ENCODE data around the gene KRTAP10-6. TPM values are rescaled to one million over a fixed set of nuclear protein-coding genes. Genes with fewer than 3 reads are reported as not detected.

Gene KRTAP10-6, protein sequence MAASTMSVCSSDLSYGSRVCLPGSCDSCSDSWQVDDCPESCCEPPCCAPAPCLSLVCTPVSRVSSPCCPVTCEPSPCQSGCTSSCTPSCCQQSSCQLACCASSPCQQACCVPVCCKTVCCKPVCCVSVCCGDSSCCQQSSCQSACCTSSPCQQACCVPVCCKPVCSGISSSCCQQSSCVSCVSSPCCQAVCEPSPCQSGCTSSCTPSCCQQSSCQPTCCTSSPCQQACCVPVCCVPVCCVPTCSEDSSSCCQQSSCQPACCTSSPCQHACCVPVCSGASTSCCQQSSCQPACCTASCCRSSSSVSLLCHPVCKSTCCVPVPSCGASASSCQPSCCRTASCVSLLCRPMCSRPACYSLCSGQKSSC
- total RNA-seq = not detected

DNA sequence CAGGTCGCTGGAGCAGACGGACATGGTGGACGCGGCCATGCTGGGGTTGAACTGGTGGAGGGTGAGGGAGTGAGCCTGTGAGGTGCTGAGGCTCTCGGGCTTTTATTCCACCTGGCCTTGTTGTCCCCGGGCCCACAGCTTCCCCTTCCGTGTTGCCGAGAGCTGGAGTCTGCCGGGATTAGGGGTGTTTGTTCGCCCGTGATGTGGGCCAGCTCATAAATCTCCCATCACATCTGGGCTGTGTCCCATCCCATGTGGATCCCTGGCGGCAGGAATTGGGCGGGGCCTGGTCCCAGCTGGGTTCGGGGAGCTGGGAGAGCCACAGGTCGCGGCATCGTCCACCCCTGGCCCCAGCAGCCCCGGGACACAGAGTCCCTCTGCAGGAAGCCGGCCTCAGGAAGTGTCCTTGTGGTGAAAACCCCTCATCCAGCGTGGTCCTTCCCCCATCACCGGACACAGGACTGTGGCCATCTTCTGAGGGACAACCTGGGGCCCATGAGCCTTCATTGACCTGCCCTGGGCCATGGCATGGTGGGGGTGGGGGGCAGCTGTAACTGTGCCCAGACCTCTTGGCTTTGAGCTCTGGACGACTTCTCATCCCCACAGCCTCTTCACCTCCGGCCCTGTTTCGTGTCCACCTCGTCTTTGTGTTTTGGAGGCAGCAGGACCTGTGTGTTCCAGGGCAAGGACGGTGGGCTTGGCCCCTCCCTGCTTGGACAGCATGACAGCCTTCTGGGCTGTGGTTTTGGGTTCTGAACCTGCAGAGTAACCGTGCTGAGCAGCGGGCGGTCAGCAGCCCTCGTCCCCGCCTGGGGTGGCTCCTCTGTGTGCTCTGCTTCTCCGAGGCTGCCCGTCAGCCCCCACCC is at the start of gene KRTAP10-6:
Gene KRTAP10-6, minus strand, starts transcription at position 60 of the 866 bp plus-strand sequence. Its CDS starts 21 bp downstream, at position 39.

DNA sequence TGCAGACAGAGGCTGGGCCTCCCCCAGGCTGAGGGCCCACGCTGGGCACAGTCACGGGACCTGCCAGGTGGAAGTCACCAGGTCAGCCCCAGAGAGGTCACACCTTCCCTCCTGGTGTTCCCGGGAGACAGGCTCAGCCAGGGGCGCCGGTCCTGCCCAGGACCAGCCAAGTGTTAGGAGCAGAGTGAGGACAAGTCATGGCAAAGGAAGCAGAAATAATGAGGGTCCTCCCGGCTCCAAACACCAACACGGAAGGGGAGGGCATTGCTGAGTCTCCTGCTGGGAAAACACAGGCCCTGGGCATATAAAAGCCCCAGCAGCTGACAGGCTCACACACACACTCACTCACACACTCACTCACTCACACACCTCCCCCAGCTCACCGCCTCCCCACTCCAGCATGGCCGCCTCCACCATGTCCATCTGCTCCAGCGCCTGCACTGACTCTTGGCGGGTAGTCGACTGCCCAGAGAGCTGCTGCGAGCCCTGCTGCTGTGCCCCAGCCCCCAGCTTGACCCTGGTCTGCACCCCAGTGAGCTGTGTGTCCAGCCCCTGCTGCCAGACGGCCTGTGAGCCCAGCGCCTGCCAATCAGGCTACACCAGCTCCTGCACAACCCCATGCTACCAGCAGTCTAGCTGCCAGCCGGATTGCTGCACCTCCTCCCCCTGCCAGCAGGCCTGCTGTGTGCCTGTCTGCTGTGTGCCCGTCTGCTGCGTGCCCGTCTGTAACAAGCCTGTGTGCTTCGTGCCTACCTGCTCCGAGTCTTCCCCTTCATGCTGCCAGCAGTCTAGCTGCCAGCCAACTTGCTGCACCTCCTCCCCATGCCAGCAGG is 44.9 kb upstream of the KRTAP10-6 start, which contains the start of gene KRTAP10-10:
Gene KRTAP10-10, plus strand, starts transcription at position 339 of the 833 bp plus-strand sequence. Its CDS starts 62 bp downstream, at position 401.

DNA sequence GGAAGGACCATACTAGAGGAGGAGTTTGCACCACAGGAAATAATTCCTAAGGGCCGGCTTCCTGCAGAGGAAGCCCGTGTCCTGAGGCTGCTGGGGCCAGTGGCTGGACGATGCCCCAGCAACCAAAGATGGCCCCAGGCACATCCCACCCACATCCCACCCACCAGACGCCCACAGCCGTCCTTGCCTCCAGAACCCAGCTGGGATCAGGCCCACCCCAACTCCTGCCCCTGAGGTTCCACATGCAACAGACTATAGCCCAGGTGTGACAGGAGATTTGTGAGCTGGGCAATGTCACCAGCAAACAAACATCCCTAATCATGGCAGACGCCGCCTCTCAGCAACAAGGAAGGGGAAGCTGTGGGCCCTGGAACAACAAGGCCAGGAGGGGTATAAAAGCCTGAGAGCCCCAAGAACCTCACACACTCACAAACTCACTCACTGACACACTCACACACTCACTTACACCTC is 34.4 kb upstream of the KRTAP10-6 start, which contains the start of gene KRTAP10-9:
Gene KRTAP10-9, plus strand, starts transcription at position 421 of the 471 bp plus-strand sequence. CDS start 79 bp downstream, outside the sequence.

DNA sequence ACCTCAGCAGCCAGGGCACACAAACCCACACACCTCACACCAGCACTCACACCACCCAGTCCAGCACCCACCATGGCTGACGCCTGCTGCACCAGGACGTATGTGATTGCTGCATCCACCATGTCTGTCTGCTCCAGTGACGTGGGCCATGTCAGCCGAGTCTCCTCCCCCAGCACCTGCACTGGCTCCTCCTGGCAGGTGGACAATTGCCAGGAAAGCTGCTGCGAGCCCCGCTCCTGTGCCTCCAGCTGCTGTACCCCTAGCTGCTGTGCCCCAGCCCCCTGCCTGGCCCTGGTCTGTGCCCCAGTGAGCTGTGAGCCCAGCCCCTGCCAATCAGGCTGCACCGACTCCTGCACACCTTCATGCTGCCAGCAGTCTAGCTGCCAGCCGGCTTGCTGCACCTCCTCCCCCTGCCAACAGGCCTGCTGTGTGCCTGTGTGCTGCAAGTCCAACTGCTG is 19.8 kb upstream of the KRTAP10-6 start, which contains the start of gene KRTAP10-8:
Gene KRTAP10-8, plus strand, starts transcription at position 51 of the 458 bp plus-strand sequence. Its CDS starts 22 bp downstream, at position 73.

DNA sequence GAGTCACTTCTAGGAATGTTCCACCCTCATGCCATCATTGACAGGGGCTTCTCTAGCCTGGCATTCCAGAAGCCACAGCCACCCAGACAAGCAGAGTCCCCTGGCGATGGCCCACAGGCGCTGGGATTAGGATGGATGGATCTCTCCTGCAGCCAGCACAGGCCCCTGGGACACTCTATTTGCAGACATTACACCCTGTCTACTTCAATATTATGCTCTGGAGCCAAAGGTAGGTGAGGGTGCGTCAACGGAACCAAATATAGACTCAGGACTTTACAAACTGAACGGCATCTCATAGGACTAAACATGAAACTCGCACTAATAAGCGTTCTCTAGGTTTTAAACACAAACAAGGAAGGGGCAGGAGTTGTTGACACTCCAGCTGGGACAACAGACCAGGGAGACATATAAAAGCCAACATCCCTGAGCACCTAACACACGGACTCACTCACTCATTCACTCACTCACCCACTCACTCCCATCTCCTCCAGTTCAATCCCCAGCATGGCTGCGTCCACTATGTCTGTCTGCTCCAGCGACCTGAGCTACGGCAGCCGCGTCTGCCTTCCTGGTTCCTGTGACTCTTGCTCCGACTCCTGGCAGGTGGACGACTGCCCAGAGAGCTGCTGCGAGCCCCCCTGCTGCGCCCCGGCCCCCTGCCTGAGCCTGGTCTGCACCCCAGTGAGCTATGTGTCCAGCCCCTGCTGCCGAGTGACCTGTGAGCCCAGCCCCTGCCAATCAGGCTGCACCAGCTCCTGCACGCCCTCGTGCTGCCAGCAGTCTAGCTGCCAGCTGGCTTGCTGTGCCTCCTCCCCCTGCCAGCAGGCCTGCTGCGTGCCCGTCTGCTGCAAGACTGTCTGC is 8.0 kb upstream of the KRTAP10-6 start, which contains the start of gene KRTAP10-7:
Gene KRTAP10-7, plus strand, starts transcription at position 480 of the 861 bp plus-strand sequence. Its CDS starts 25 bp downstream, at position 505.

DNA sequence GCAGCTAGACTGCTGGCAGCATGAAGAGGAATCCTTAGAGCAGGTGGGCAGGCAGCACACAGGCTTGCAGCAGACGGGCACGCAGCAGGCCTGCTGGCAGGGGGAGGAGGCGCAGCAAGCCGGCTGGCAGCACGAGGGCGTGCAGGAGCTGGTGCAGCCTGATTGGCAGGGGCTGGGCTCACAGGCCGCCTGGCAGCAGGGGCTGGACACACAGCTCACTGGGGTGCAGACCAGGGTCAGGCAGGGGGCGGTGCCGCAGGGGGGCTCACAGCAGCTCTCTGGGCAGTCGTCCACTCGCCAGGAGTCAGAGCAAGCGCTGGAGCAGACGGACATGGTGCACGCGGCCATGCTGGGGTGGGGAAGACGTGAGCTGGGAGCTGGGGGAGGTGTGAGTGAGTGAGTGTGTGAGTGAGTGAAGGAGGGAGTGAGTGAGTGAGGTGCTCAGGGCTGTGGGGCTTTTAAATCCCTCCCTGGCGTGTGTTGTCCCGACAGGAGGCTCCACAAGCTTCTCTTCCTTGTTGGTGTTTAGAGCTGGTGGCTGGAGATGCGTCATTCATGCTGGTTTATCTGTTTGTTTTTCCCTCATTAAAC is 12.0 kb downstream of the KRTAP10-6 start, which contains the start of gene KRTAP10-5:
Gene KRTAP10-5, minus strand, starts transcription at position 374 of the 591 bp plus-strand sequence. Its CDS starts 26 bp downstream, at position 348.

DNA sequence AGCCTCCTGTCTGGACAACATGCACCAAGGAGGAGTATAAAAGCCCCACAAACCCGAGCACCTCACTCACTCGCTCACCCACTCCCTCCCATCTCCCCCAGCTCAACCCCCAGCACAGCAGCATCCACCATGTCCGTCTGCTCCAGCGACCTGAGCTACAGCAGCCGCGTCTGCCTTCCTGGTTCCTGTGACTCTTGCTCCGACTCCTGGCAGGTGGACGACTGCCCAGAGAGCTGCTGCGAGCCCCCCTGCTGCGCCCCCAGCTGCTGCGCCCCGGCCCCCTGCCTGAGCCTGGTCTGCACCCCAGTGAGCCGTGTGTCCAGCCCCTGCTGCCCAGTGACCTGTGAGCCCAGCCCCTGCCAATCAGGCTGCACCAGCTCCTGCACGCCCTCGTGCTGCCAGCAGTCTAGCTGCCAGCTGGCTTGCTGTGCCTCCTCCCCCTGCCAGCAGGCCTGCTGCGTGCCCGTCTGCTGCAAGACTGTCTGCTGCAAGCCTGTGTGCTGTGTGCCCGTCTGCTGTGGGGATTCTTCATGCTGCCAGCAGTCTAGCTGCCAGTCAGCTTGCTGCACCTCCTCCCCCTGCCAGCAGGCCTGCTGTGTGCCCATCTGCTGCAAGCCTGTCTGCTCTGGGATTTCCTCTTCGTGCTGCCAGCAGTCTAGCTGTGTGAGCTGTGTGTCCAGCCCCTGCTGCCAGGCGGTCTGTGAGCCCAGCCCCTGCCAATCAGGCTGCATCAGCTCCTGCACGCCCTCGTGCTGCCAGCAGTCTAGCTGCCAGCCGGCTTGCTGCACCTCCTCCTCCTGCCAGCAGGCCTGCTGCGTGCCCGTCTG is 18.5 kb downstream of the KRTAP10-6 start, which contains the start of gene KRTAP10-4:
Gene KRTAP10-4, plus strand, starts transcription at position 100 of the 827 bp plus-strand sequence. Its CDS starts 30 bp downstream, at position 130.

DNA sequence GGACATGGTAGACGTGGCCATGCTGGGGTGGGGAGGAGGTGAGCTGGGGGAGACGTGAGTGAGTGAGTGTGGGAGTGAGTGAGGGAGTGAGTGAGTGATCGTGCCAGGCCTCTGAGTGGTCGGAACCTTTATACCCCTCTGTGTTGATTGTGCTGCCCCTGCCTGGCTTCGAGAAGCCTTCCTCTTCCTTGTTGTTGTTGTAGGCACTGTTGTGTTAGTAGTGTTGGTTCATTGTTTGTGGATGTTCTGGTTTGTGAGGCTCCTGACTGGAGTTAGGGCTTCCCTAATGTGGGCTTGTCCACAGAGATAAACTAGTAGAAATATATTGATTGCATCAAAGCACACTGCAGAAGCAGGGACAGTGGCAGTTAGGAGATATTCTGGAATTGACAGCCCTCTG is 33.6 kb downstream of the KRTAP10-6 start, which contains the start of gene KRTAP10-3:
Gene KRTAP10-3, minus strand, starts transcription at position 101 of the 400 bp plus-strand sequence. Its CDS starts 80 bp downstream, at position 21.

DNA sequence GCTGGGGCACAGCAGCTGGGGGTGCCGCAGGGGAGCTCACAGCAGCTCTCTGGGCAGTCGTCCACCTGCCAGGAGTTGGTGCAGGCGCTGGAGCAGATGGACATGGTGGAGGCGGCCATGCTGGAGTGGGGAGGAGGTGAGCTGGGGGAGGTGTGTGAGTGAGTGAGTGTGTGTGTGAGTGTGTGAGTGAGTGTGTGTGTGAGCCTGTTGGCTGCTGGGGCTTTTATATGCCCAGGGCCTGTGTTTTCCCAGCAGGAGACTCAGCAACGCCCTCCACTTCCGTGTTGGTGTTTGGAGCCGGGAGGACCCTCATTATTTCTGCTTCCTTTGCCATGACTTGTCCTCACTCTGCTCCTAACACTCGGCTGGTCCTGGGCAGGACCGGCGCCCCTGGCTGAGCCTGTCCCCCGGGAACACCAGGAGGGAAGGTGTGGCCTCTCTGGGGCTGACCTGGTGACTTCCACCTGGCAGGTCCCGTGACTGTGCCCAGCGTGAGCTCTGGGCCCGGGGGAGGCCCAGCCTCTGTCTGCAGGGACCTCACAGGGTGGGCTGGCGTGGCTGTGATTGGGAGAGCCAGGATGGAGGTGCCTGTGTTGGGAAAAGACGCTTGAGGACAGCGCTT is 40.9 kb downstream of the KRTAP10-6 start, which contains the start of gene KRTAP10-2:
Gene KRTAP10-2, minus strand, starts transcription at position 166 of the 622 bp plus-strand sequence. Its CDS starts 47 bp downstream, at position 119.

Other genes with a start within 250 kb of the KRTAP10-6 start
- gene TRPM2, start 238.9 kb downstream of the KRTAP10-6 start, total RNA-seq = 3.2 TPM
- 4.0 TPM for gene LRRC3, start 137.0 kb downstream of the KRTAP10-6 start, total RNA-seq
- gene KRTAP10-1, start 52.3 kb downstream of the KRTAP10-6 start, total RNA-seq = not detected
- gene KRTAP10-2, start 41.0 kb downstream of the KRTAP10-6 start, total RNA-seq = not detected
- gene KRTAP10-3, start 33.7 kb downstream of the KRTAP10-6 start, total RNA-seq = not detected
- not detected for gene KRTAP10-4, start 18.8 kb downstream of the KRTAP10-6 start, total RNA-seq
- not detected for gene KRTAP10-5, start 11.9 kb downstream of the KRTAP10-6 start, total RNA-seq
- gene KRTAP10-7, start 8.1 kb upstream of the KRTAP10-6 start, total RNA-seq = not detected
- gene KRTAP10-8, start 19.6 kb upstream of the KRTAP10-6 start, total RNA-seq = not detected
- gene KRTAP10-9, start 34.6 kb upstream of the KRTAP10-6 start, total RNA-seq = not detected
- not detected for gene KRTAP10-10, start 44.9 kb upstream of the KRTAP10-6 start, total RNA-seq
- gene KRTAP10-11, start 53.9 kb upstream of the KRTAP10-6 start, total RNA-seq = not detected
- gene KRTAP12-4, start 62.2 kb upstream of the KRTAP10-6 start, total RNA-seq = not detected
- gene KRTAP12-3, start 65.4 kb upstream of the KRTAP10-6 start, total RNA-seq = not detected
- not detected for gene KRTAP12-2, start 74.4 kb upstream of the KRTAP10-6 start, total RNA-seq
- not detected for gene KRTAP12-1, start 89.7 kb upstream of the KRTAP10-6 start, total RNA-seq
- not detected for gene KRTAP10-12, start 104.7 kb upstream of the KRTAP10-6 start, total RNA-seq
- 0.53 TPM for gene TSPEAR, start 119.1 kb upstream of the KRTAP10-6 start, total RNA-seq
- gene UBE2G2, start 209.3 kb upstream of the KRTAP10-6 start, total RNA-seq = 90.8 TPM
- 54.2 TPM for gene SUMO3, start 225.6 kb upstream of the KRTAP10-6 start, total RNA-seq